Measurements from ENCODE around the gene STK24.

DNA sequence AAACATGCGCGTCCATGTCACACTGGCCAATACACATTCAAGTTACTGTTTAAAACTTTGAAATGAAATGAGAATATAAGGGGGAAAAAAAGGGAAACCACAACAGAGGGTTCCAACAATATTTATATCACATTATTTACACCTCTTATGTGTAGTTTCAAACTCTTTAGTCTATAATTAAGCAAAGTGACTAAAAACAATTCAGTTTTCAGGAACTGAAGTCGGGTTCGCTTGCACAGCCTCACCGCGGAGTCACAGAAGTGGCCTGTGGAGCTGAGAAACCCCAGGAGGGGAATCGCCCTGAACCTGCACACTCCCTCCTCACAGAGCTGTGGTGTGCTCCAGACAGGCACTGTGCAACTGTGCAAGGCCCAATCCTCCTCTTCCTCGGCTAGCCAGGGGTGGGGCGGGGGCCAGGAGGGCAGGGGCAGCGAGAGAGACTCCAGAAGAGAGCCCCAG is 75.9 kb downstream of the STK24 start:
- TF ChIP-seq, protein P1, sequence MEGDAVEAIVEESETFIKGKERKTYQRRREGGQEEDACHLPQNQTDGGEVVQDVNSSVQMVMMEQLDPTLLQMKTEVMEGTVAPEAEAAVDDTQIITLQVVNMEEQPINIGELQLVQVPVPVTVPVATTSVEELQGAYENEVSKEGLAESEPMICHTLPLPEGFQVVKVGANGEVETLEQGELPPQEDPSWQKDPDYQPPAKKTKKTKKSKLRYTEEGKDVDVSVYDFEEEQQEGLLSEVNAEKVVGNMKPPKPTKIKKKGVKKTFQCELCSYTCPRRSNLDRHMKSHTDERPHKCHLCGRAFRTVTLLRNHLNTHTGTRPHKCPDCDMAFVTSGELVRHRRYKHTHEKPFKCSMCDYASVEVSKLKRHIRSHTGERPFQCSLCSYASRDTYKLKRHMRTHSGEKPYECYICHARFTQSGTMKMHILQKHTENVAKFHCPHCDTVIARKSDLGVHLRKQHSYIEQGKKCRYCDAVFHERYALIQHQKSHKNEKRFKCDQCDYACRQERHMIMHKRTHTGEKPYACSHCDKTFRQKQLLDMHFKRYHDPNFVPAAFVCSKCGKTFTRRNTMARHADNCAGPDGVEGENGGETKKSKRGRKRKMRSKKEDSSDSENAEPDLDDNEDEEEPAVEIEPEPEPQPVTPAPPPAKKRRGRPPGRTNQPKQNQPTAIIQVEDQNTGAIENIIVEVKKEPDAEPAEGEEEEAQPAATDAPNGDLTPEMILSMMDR (conservative IDR thresholded peaks at IDR 0.05 in 1 of 2, IDR thresholded peaks at IDR 0.05 in 1 of 2; ENCODE audit: low read depth in 1 of 2, low read length in 2 of 2): no peak
- TF ChIP-seq EZH2 (IDR thresholded peaks at IDR 0.05; ENCODE audit: low read length, missing control alignments): no peak
